Measurements from ENCODE around the gene TAF15.

GRCh38 chr17:35763767-35764122, 45.5 kb upstream of the TAF15 start:
- TF ChIP-seq CTCF (IDR thresholded peaks at IDR 0.05) (no peak), POLR2A (IDR thresholded peaks at IDR 0.05) (no peak), EP300 (IDR thresholded peaks at IDR 0.05) (no peak)

Measured in tibial nerve (tissue), 4 donors.